RWPE1 (cell line): ENCODE data around the gene PCDHGB6.

Experiments used
- CTCF ChIA-PET: fragments of 350-600 bp; sonication (Branson Sonifier 250); formaldehyde crosslinking; extraction: SDS; loops from one replicate; lab custom pipeline; 2021; lab: Yijun Ruan, JAX
- POLR2A ChIA-PET: fragments of 400-600 bp; formaldehyde crosslinking; extraction: SDS; loops from one replicate; lab custom pipeline; 2020; ENCODE audit warnings: antibody characterized with exemption; ENCODE audit not compliant: low non-redundant PET; lab: Yijun Ruan, JAX
- DNase-seq: peaks from one replicate; pipeline ENCODE4 v3.0.0; 2012; ENCODE audit warnings: low spot score
- H3K27ac ChIP-seq: fragments of 450-650 bp; 2 replicates; pipeline ENCODE4 v1.5.1; 2017
- CTCF ChIP-seq: fragments of 450-650 bp; conservative IDR thresholded peaks from 2 replicates; pipeline ENCODE4 v1.5.1; 2017; ENCODE audit warnings: low read depth, mild to moderate bottlenecking

Gene PCDHGB6

DNA sequence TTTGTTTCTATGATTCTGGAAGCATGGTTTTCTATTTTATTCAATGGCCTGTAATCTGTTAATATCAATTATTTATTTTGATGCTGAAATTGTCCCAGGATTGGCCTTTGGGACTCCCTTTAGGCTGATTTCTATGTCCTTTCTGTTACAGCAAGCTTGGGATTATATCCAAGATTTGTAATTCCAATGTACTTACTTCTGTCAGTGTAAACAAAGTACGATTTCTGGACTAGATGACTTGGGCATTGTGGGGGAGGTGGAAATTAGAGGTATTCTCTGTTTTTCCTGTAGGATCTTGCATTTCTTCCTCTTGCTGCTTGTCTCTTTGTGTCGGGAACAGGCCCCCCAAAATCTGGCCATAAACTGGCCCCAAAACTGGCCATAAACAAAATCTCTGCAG, 26.2 kb downstream of the PCDHGB6 start:
- ChIA-PET POLR2A (no interaction called here), CTCF (no interaction called here)
- H3K27ac ChIP-seq = no peak overlapping the region
- DNase-seq = no peak
- no peak for TF ChIP-seq CTCF

GRCh38 chr5:141437221-141437620, 29.4 kb downstream of the PCDHGB6 start:
- DNase-seq = no peak
- CTCF ChIA-PET = no interaction called here
- POLR2A ChIA-PET = no interaction called here
- TF ChIP-seq CTCF = no peak
- no peak overlapping the region for H3K27ac ChIP-seq

DNA sequence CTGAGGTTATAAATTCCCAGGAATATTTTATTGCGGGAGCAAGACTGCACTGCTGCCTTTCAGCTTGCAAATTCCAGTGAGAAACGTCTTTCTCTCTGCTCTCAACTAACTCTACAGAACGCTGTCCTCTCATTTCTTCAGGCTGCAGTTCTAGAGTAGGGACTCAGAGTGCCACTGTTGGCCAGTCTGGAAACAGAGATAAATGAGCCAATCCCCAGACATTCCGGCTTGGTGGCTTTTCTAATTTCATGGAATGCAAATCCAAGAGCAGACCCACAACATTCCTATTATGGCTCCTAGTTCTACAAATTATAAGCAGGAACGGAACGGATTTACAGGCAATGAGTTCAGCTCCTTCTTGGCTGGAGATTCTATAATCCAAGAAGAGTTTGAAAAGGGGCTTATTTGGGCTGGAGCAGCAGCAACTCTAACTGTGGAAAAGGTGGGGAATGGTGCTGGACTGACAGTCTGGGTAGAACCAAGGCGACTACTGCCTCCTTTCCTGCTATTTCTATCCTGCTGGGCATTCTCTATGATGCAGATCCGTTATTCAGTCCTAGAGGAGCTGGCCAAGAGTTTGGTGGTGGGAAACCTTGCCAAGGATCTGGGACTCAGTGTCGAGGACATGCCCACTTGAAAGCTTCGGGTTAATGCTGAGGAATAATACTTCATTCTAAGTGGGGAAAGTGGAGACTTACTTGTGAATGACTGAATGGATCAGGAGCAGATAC, 31.8 kb downstream of the PCDHGB6 start:
- ChIA-PET CTCF (interaction anchor here (0.6 kb wide), 1 partner anchor 341 kb away, joined by 3 read pairs; no protein-coding TSS in a partner anchor), POLR2A (no interaction called here)
- TF ChIP-seq CTCF = no peak
- DNase-seq = no peak
- H3K27ac ChIP-seq = no peak overlapping the region

- CTCF ChIA-PET = interaction anchor here (0.6 kb wide), 1 partner anchor 341 kb away, joined by 3 read pairs; no protein-coding TSS in a partner anchor
- no peak overlapping the region for H3K27ac ChIP-seq
- TF ChIP-seq CTCF = no peak
- no peak for DNase-seq
- POLR2A ChIA-PET = no interaction called here
Measured at GRCh38 chr5:141440341-141440740, 32.5 kb downstream of the PCDHGB6 start.

- DNase-seq = no peak
- TF ChIP-seq CTCF = no peak
- H3K27ac ChIP-seq = no peak overlapping the region
- ChIA-PET POLR2A (no interaction called here), CTCF (interaction anchor here (0.6 to 0.7 kb wide), 2 partner anchors 18 to 150 kb away, joined by 3 read pairs; no protein-coding TSS in a partner anchor)
Measured at GRCh38 chr5:141441571-141442170, 33.9 kb downstream of the PCDHGB6 start.
